Panc1 (cell line): ENCODE results near the gene TRIOBP. TPM values are rescaled to one million over a fixed set of nuclear protein-coding genes. Genes with fewer than 3 reads are reported as not detected.

Experiments
- ATAC-seq: fragments of 200-7000 bp; cut with Tn5 transposase; 2 replicates; pipeline ENCODE4 v1.9.1; 2020; ENCODE audit warnings: mild to moderate bottlenecking, moderate library complexity
- BruUV-seq: library from RNA; stranded (reverse); fragments of 400-500 nt; replicated peaks from 2 replicates; lab custom pipeline; 2021; lab: Mats Ljungman, UMichigan
- CTCF ChIA-PET: fragments of 300-600 bp; sonication (Branson Sonifier 250); formaldehyde crosslinking; loops from one replicate; lab custom pipeline; 2022; ENCODE audit warnings: antibody characterized with exemption; lab: Charles Lee
- POLR2A ChIA-PET: fragments of 300-600 bp; sonication (Branson Sonifier 250); formaldehyde crosslinking; loops from one replicate; lab custom pipeline; 2022; ENCODE audit warnings: antibody characterized with exemption; lab: Charles Lee
- DNase-seq: peaks from one replicate; pipeline ENCODE4 v3.0.0-alpha.2; 2010; ENCODE audit warnings: low read depth, low spot score
- H3K27ac ChIP-seq: 2 replicates; pipeline ENCODE4 v1.5.1; 2011; ENCODE audit warnings: mild to moderate bottlenecking, low read length, inconsistent platforms
- H3K27me3 ChIP-seq: fragments of 200-500 bp; sonication (Bioruptor generic); 2 replicates; pipeline ENCODE4 v1.6.0; 2014; ENCODE audit warnings: low read length, inconsistent platforms; ENCODE audit not compliant: control insufficient read depth, insufficient read depth
- H3K36me3 ChIP-seq: fragments of 200-500 bp; sonication (Bioruptor generic); 2 replicates; pipeline ENCODE4 v1.5.1; 2014; ENCODE audit warnings: inconsistent platforms, mild to moderate bottlenecking, low read length, moderate library complexity; ENCODE audit not compliant: control insufficient read depth, insufficient read depth
- H3K4me1 ChIP-seq: 2 replicates; pipeline ENCODE4 v1.5.1; 2011; ENCODE audit warnings: inconsistent platforms, mild to moderate bottlenecking, low read length, moderate library complexity; ENCODE audit not compliant: control insufficient read depth, insufficient read depth
- H3K4me3 ChIP-seq, 2 experiments: 2 replicates each; pipeline ENCODE4 v1.5.1; 2011 to 2012; ENCODE audit warnings: low read depth in 2 of 2, low read length in 2 of 2, mild to moderate bottlenecking in 2 of 2, inconsistent platforms in 1 of 2, moderate library complexity in 1 of 2
- H3K9me3 ChIP-seq: fragments of 200-500 bp; sonication (Bioruptor generic); 2 replicates; pipeline ENCODE4 v1.5.1; 2014; ENCODE audit warnings: low read depth, mild to moderate bottlenecking, inconsistent platforms, low read length, moderate library complexity; ENCODE audit not compliant: control insufficient read depth, insufficient read depth
- POLR2AphosphoS5 ChIP-seq: IDR thresholded peaks from 2 replicates; pipeline ENCODE4 v1.6.1; 2012; ENCODE audit warnings: mild to moderate bottlenecking, low read depth, low read length, moderate library complexity
- SIN3A ChIP-seq: IDR thresholded peaks from 2 replicates; pipeline ENCODE4 v1.6.1; 2012; ENCODE audit warnings: low read depth, mild to moderate bottlenecking, low read length, moderate library complexity, borderline replicate concordance; ENCODE audit not compliant: insufficient read depth
- TCF7L2 ChIP-seq: IDR thresholded peaks from 2 replicates; pipeline ENCODE4 v1.6.1; 2011; ENCODE audit warnings: mild to moderate bottlenecking, low read depth, low read length, inconsistent platforms
- in situ Hi-C: cut with HindIII; loops from 2 replicates; pipeline ENCODE4 v1.10.0; 2016; ENCODE audit warnings: low sequenced_read_pairs, low pct_unique_long_range_greater_than_20kb
- intact Hi-C: fragments of 100-400 bp; cut with micrococcal nuclease; formaldehyde crosslinking; loops from one replicate; pipeline ENCODE4 v1.10.0; 2022; ENCODE audit not compliant: unreplicated experiment
- total RNA-seq: library from RNA; stranded (reverse); gene quantifications from one replicate; pipeline ENCODE4 v1.2.1, GENCODE V29; 2021; ENCODE audit not compliant: unreplicated experiment
- TF ChIP-seq, protein P1 (sequence below): fragments of 450-650 bp; IDR thresholded peaks from 2 replicates; pipeline ENCODE4 v1.5.1; 2017; ENCODE audit warnings: mild to moderate bottlenecking
- TF ChIP-seq, protein P2 (sequence below), 2 experiments: IDR thresholded peaks; 2 replicates each; pipeline ENCODE4 v1.6.1; 2011 to 2012; ENCODE audit warnings: low read depth in 2 of 2, control low read depth in 1 of 2, low read length in 1 of 2, mild to moderate bottlenecking in 1 of 2, moderate library complexity in 1 of 2; ENCODE audit not compliant: insufficient read depth in 1 of 2

The TRIOBP gene
- total RNA-seq, 1 experiment from 2014 or later, result 50.5 TPM

GRCh38 chr22:37745548-37746365 is 48.9 kb downstream of the TRIOBP start:
- H3K36me3 ChIP-seq, result no peaks in the 10 kb centered on the region; the same call in 1 of the 2 replicates
- H3K27me3 ChIP-seq, result no peaks in the 10 kb centered on the region
- in situ Hi-C loops (no loop called here), intact Hi-C loops (no loop called here)
- no peak for TF ChIP-seq SIN3A
- TF ChIP-seq, protein P1, sequence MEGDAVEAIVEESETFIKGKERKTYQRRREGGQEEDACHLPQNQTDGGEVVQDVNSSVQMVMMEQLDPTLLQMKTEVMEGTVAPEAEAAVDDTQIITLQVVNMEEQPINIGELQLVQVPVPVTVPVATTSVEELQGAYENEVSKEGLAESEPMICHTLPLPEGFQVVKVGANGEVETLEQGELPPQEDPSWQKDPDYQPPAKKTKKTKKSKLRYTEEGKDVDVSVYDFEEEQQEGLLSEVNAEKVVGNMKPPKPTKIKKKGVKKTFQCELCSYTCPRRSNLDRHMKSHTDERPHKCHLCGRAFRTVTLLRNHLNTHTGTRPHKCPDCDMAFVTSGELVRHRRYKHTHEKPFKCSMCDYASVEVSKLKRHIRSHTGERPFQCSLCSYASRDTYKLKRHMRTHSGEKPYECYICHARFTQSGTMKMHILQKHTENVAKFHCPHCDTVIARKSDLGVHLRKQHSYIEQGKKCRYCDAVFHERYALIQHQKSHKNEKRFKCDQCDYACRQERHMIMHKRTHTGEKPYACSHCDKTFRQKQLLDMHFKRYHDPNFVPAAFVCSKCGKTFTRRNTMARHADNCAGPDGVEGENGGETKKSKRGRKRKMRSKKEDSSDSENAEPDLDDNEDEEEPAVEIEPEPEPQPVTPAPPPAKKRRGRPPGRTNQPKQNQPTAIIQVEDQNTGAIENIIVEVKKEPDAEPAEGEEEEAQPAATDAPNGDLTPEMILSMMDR, result no peak
- TF ChIP-seq TCF7L2, result no peak
- no peak for TF ChIP-seq POLR2AphosphoS5
- TF ChIP-seq, protein P2, sequence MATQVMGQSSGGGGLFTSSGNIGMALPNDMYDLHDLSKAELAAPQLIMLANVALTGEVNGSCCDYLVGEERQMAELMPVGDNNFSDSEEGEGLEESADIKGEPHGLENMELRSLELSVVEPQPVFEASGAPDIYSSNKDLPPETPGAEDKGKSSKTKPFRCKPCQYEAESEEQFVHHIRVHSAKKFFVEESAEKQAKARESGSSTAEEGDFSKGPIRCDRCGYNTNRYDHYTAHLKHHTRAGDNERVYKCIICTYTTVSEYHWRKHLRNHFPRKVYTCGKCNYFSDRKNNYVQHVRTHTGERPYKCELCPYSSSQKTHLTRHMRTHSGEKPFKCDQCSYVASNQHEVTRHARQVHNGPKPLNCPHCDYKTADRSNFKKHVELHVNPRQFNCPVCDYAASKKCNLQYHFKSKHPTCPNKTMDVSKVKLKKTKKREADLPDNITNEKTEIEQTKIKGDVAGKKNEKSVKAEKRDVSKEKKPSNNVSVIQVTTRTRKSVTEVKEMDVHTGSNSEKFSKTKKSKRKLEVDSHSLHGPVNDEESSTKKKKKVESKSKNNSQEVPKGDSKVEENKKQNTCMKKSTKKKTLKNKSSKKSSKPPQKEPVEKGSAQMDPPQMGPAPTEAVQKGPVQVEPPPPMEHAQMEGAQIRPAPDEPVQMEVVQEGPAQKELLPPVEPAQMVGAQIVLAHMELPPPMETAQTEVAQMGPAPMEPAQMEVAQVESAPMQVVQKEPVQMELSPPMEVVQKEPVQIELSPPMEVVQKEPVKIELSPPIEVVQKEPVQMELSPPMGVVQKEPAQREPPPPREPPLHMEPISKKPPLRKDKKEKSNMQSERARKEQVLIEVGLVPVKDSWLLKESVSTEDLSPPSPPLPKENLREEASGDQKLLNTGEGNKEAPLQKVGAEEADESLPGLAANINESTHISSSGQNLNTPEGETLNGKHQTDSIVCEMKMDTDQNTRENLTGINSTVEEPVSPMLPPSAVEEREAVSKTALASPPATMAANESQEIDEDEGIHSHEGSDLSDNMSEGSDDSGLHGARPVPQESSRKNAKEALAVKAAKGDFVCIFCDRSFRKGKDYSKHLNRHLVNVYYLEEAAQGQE (IDR thresholded peaks at IDR 0.05; ENCODE audit: insufficient read depth in 1 of 2, low read depth in 2 of 2, low read length in 1 of 2), result no peak
- no peak for DNase-seq
- ATAC-seq, result peak; percentile 80
- H3K4me1 ChIP-seq, result peaks cover 49% of the 10 kb centered on the region
- ChIA-PET POLR2A (no interaction called here), CTCF (no interaction called here)
- peak overlapping the region; percentile 90 for H3K27ac ChIP-seq
- BruUV-seq, result TSS peak; percentile 88
- H3K4me3 ChIP-seq, result peak overlapping the region; percentile 81 to 87
- H3K9me3 ChIP-seq, result no peaks in the 10 kb centered on the region

DNA sequence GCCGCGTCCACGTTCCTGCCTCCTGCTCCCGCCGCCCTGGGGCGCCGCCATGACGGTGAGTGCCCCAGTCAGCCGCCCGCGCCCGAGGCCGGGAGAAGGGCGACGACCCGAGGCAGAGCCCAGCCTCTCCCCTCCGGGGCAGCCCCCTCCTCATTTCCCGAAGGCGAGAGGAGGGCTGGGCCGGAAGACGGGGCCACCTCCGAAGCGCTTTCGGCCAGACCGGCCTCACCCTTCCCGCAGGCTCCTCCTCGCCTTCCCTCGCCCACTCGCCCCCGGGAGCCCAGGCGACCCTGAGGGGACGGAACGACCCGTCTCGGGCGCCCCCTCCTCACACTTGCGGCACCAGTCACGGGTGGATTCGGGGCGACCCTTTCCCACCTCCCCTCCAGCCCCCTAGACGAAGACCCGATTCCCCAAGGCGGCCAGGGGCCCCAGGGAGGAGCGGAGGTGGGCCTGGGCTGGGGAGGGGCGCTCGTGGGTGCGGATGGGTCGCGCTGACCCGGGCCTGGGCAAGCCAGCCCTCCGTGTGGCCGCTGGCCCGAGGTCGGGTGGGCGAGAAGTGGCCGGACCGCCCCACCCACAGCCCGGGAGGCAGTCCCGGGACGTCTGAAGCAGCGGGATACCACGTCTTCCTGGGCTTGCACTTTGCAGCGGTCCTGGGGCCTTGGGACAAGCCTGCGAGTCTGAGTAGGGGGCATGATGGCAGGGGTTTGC is 49.7 kb downstream of the TRIOBP start:
- H3K36me3 ChIP-seq, result no peaks in the 10 kb centered on the region; the same call in 1 of the 2 replicates
- in situ Hi-C loops, result no loop called here
- CTCF ChIA-PET, result no interaction called here
- H3K4me1 ChIP-seq, result peaks cover 57% of the 10 kb centered on the region
- TF ChIP-seq TCF7L2, result no peak
- TF ChIP-seq, protein P1, result no peak
- no peak for TF ChIP-seq POLR2AphosphoS5
- TF ChIP-seq SIN3A, result no peak
- POLR2A ChIA-PET, result no interaction called here
- intact Hi-C loops, result no loop called here
- peak overlapping the region; percentile 77 to 87 for H3K4me3 ChIP-seq
- peak overlapping the region; percentile 90 for H3K27ac ChIP-seq
- no TSS peak for BruUV-seq
- no peaks in the 10 kb centered on the region for H3K9me3 ChIP-seq
- H3K27me3 ChIP-seq, result no peaks in the 10 kb centered on the region
- peak; percentile 2 for ATAC-seq
- DNase-seq, result no peak
